ENCODE results near the gene MARCO. TPM values are rescaled to one million over a fixed set of nuclear protein-coding genes. Genes with fewer than 3 reads are reported as not detected.

Gene MARCO
- total RNA-seq, 1 experiment from 2014 or later = 0.54 TPM

- Histone ChIP-seq H3K4me2 (ENCODE audit: low read length) (no peak overlapping the region), H3K4me3 (replicated peaks in 1 of 2; ENCODE audit: low read depth in 1 of 2, low read length in 2 of 2) (no peak overlapping the region), H3K9me2 (ENCODE audit: insufficient read depth) (no peaks in the 10 kb centered on the region), H3K27me3 (ENCODE audit: insufficient read depth, low read length) (peaks cover 28% of the 10 kb centered on the region), H4K20me1 (ENCODE audit: insufficient read depth) (no peaks in the 10 kb centered on the region), H3K4me1 (ENCODE audit: control insufficient read depth in 1 of 2, insufficient read depth in 2 of 2, low read length in 2 of 2) (no peaks in the 10 kb centered on the region), H3K36me3 (ENCODE audit: control insufficient read depth in 1 of 2, insufficient read depth in 2 of 2, low read length in 2 of 2) (no peaks in the 10 kb centered on the region), H3K27ac (ENCODE audit: low read depth, low read length) (no peak overlapping the region), H2AFZ (ENCODE audit: low read depth, low read length, poor library complexity, severe bottlenecking) (no peak overlapping the region), H3K9me3 (ENCODE audit: control insufficient read depth in 1 of 2, insufficient read depth in 1 of 2, low read depth in 1 of 2, low read length in 2 of 2) (no peaks in the 10 kb centered on the region), H3K9ac (ENCODE audit: low read length) (no peak overlapping the region), H3K79me2 (ENCODE audit: insufficient read depth, low read length) (no peaks in the 10 kb centered on the region)
- ChIA-PET POLR2A (no interaction called here), CTCF (no interaction called here), RAD21 (ENCODE audit: low non-redundant PET in 1 of 2, low total read pairs in 2 of 2, uncharacterized antibody in 2 of 2, unreplicated experiment in 2 of 2) (no interaction called here)
- no peak for DNase-seq (ENCODE audit: low read depth, low spot score)
- no peak for ATAC-seq
- intact Hi-C loops (cut with micrococcal nuclease) = no loop called here
- TF ChIP-seq EGR1 (IDR thresholded peaks at IDR 0.05; ENCODE audit: low read depth) (no peak), JUND (IDR thresholded peaks at IDR 0.05) (no peak), SP1 (IDR thresholded peaks at IDR 0.05; ENCODE audit: low read depth) (no peak), POLR2A (IDR thresholded peaks at IDR 0.05; ENCODE audit: borderline replicate concordance, extremely low read depth, insufficient read depth, insufficient read length) (no peak), EZH2 (IDR thresholded peaks at IDR 0.05) (no peak), EZH2phosphoT487 (IDR thresholded peaks at IDR 0.05; ENCODE audit: borderline replicate concordance) (no peak), CEBPB (IDR thresholded peaks at IDR 0.05; ENCODE audit: low read depth) (no peak), YY1 (IDR thresholded peaks at IDR 0.05; ENCODE audit: extremely low read depth, insufficient replicate concordance, low read depth, low read length) (no peak), SRF (IDR thresholded peaks at IDR 0.05; ENCODE audit: low read depth) (no peak), ZNF274 (IDR thresholded peaks at IDR 0.05; ENCODE audit: low read depth, low read length) (no peak), ELF1 (IDR thresholded peaks at IDR 0.05; ENCODE audit: borderline replicate concordance, low read depth) (no peak), CBX3 (IDR thresholded peaks at IDR 0.05; ENCODE audit: low read depth) (no peak), POLR2AphosphoS5 (IDR thresholded peaks at IDR 0.05; ENCODE audit: low read depth, low read length) (no peak), CTCF (IDR thresholded peaks at IDR 0.05 in 2 of 3, conservative IDR thresholded peaks at IDR 0.05 in 1 of 3; ENCODE audit: borderline replicate concordance in 1 of 3, insufficient read depth in 1 of 3, low read depth in 2 of 3, low read length in 2 of 3) (no peak)
- TF ChIP-seq, protein P1, sequence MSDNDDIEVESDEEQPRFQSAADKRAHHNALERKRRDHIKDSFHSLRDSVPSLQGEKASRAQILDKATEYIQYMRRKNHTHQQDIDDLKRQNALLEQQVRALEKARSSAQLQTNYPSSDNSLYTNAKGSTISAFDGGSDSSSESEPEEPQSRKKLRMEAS (IDR thresholded peaks at IDR 0.05) = no peak
- TF ChIP-seq, protein P2, sequence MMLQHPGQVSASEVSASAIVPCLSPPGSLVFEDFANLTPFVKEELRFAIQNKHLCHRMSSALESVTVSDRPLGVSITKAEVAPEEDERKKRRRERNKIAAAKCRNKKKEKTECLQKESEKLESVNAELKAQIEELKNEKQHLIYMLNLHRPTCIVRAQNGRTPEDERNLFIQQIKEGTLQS (IDR thresholded peaks at IDR 0.05) = no peak
- no TSS peak for BruUV-seq (replicated peaks)
These were observed 2.0 kb upstream of the MARCO start for GRCh38 chr2:118939994-118940393.

Measured in HCT116 (cell line).